H1 (cell line): ENCODE results near the gene TEKTIP1.

Experiments
- CREB1 ChIP-seq: IDR thresholded peaks from 2 replicates; pipeline ENCODE4 v1.6.1; 2012; ENCODE audit warnings: inconsistent platforms
- CTCF ChIP-seq, 3 experiments: IDR thresholded peaks; 1 replicate in 2 of 3; 2 replicates in 1 of 3; pipeline versions ENCODE4 v1.5.1 to v1.6.1; 2011; ENCODE audit warnings: low read length in 3 of 3, mild to moderate bottlenecking in 3 of 3, inconsistent platforms in 2 of 3, low read depth in 1 of 3, moderate library complexity in 1 of 3; ENCODE audit not compliant: insufficient read depth in 1 of 3; ENCODE audit errors: control extremely low read depth in 1 of 3
- E2F6 ChIP-seq: IDR thresholded peaks from 2 replicates; pipeline ENCODE4 v1.6.1; 2012; ENCODE audit warnings: inconsistent platforms
- HDAC2 ChIP-seq, 2 experiments: fragments of 300-600 bp in 1 of 2; sonication (generic) in 1 of 2; IDR thresholded peaks; 2 replicates each; pipeline ENCODE4 v1.6.1; 2011 to 2012; ENCODE audit warnings: low read depth in 2 of 2, low read length in 2 of 2, mild to moderate bottlenecking in 2 of 2, moderate library complexity in 2 of 2, borderline replicate concordance in 1 of 2, inconsistent platforms in 1 of 2
- MAX ChIP-seq: IDR thresholded peaks from 2 replicates; pipeline ENCODE4 v1.6.1; 2012; ENCODE audit warnings: inconsistent platforms
- POLR2A ChIP-seq, 2 experiments: IDR thresholded peaks; 1 replicate in 1 of 2; 2 replicates in 1 of 2; pipeline ENCODE4 v1.6.1; 2011; ENCODE audit warnings: low read depth in 2 of 2, low read length in 2 of 2, mild to moderate bottlenecking in 2 of 2; ENCODE audit errors: control extremely low read depth in 1 of 2
- POLR2AphosphoS5 ChIP-seq: IDR thresholded peaks from 2 replicates; pipeline ENCODE4 v1.6.1; 2011; ENCODE audit warnings: low read depth, low read length
- SP2 ChIP-seq: IDR thresholded peaks from 2 replicates; pipeline ENCODE4 v1.6.1; 2012; ENCODE audit warnings: mild to moderate bottlenecking, low read length, inconsistent platforms
- TAF1 ChIP-seq: IDR thresholded peaks from 2 replicates; pipeline ENCODE4 v1.6.1; 2011; ENCODE audit warnings: mild to moderate bottlenecking, low read depth, low read length
- YY1 ChIP-seq: IDR thresholded peaks from 2 replicates; pipeline ENCODE4 v1.6.1; 2011; ENCODE audit warnings: low read depth, mild to moderate bottlenecking, low read length
- ZNF274 ChIP-seq: IDR thresholded peaks from 2 replicates; pipeline ENCODE4 v1.7.0; 2012; ENCODE audit warnings: low read length, borderline replicate concordance; ENCODE audit errors: extremely low read depth

GRCh38 chr19:3551792-3552095 lies 12.8 kb downstream of the TEKTIP1 start:
- TF ChIP-seq POLR2AphosphoS5 = no peak
- TF ChIP-seq CTCF (IDR thresholded peaks at IDR 0.05; ENCODE audit: control extremely low read depth in 1 of 3, insufficient read depth in 1 of 3, low read depth in 1 of 3, low read length in 3 of 3) = no peak
- no peak for TF ChIP-seq SP2
- no peak for TF ChIP-seq HDAC2 (IDR thresholded peaks at IDR 0.05; ENCODE audit: borderline replicate concordance in 1 of 2, low read depth in 2 of 2, low read length in 2 of 2)
- TF ChIP-seq CREB1 = no peak
- TF ChIP-seq E2F6 = no peak
- TF ChIP-seq YY1 = no peak
- no peak for TF ChIP-seq ZNF274
- TF ChIP-seq POLR2A (IDR thresholded peaks at IDR 0.05; ENCODE audit: control extremely low read depth in 1 of 2, low read depth in 2 of 2, low read length in 2 of 2) = no peak
- no peak for TF ChIP-seq MAX
- no peak for TF ChIP-seq TAF1
